Measurements from ENCODE around the gene AGO4.
"Not testable (repeated sequence)": the region's sequence is repeated elsewhere in the genome, so short reads cannot be mapped to it uniquely, and the experiment has no call there.

AGO4 gene

GRCh38 chr1:35807614-35808449 lies at the start of gene AGO4:
Gene AGO4, plus strand, starts transcription at chr1:35808016. Its CDS starts 401 bp downstream, at chr1:35808417.
- peak in 1 of 4 experiments; percentile 26 for DNase-seq

- no peak for DNase-seq
Observed at GRCh38 chr1:35762141-35762540, 45.7 kb upstream of the AGO4 start.

DNA sequence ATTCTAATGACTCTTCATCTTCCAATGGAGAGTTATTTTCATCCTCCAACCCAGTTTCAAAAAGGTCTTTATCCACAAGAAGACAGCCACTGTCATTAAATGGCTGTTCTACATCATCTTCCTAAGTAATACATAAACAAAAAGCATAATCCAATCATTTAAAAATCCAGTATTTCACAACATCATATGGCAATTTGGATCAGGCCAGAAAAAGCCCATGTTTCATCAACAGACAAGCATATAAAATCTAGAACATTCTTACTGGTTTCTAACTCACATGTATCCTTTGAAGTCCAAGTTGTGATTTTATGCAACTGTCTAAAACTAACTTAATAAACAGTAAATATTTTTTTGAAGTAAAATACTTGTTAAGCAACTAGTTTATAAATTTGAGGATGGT lies 44.6 kb upstream of the AGO4 start:
- no peak for DNase-seq

DNA sequence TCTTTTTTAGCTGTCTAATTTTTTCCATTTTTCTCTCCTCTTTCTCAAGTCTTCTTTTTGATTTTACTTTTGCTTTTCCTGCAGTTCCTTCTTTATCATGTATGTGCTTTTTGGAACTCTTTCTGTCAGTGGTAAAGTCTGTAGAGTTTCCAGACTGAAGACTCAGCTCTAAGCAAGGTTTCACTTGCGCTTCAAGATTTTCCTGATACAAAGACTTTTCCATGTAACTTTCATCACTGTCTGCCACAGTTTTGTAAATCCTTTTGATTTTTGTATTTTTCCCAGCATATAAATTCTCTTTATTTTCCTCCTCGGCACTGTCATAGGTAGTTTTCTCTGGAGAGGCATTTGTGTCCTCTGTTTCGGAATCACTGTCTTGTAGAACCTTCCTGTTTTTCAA lies 43.5 kb upstream of the AGO4 start:
- no peak for DNase-seq

DNA sequence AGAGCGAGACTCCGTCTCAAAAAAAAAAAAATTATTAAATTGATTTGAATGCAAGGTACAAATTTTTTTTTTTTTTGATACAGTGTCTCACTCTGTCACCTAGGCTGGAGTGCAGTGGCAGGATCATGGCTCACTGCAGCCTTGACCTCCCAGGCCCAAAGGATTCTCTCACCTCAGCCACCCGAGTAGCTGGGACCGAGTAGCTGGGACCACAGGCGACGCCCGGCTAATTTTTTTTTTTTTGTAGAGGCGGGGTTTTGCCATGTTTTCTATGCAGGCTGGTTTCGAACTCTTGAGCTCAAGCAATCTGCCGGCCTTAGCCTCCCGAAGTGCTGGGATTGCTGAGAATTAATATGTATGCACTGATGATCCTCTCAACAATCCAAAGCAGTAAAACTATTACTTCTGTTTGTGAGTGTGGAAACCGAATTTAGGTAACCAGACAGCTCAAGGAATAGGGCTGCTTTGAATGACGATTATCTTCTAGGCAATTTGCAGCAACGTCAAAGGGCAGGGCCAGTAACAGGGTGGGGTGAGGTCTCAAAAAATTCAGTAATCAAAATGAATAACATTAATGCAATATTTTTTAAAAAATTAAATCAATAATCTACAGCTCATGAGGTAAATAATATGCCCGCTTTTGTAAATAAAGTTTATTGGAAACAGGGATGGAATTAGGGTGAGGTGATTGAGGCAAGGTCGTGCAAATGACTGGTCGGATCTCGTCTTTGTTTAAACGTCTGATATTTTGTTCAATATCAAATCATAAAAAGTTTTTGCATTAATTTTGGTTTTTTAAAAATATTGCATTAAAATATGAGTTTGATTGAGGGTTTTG lies 39.2 kb upstream of the AGO4 start:
- no peak for DNase-seq

- DNase-seq, result peak; percentile 37 to 74 (median 56)
Observed at GRCh38 chr1:35769188-35769758, 38.5 kb upstream of the AGO4 start.

DNA sequence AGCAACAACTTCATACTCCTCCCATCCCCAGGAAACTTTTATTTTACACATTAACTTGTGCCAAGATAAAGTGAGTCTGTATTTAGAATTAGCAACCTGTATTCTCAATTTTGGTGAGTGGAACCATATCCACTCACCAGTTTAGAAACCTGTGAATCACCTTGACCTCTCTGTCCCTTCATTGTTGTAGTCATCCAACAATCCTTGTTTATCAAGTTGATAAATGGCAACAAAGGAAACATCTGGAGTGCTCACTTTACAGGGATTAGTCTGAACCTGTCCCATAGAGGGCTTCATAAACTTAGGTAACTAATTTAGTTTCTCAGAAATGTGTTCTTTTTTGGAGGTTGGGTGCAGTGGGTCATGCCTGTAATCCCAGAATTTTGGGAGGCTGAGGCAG lies 34.1 kb upstream of the AGO4 start:
- DNase-seq, result no peak

DNA sequence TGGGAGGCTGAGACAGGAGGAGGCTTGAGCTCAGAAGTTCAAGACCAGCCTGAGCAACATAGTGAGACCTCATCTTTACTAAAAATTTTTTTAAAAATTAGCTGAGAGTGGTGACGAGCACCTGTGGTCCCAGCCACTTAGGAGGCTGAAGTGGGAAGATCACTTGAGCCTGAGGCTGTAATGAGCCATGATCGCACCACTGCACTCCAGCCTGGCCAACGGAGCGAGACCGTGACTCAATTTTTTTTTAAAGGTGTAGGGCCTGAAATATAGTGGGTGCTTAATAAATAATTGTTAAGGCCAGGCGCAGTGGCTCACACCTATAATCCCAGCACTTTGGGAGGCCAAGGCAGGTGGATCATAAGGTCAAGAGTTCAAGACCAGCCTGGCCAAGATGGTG lies 31.6 kb upstream of the AGO4 start:
- DNase-seq, result not testable (repeated sequence)

- no peak for DNase-seq
Observed at GRCh38 chr1:35777109-35777508, 30.7 kb upstream of the AGO4 start.

DNA sequence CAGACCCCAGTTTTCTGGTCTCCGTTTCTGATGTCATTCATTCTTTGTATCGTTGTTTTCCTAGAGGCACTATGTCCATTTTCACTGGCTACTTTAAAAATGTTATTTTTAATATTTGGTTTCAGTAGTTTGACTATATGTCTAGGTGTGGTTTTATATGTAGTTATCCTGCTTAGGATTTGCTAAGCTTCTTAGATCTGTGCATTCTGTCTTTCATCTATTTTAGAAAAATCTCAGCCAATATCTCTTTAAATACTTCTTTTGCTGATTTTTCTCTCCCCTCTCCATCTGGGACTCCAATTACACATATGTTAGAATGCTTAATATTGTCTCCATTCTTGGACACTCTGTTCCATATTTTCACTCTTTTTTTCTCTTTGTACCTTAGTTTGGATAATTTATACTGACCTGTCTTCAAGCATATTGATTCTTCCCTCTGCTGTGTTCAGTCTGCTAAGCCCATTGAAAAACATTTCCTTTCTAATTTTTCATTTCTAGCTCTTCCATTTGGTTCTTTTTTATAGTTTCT lies 24.7 kb upstream of the AGO4 start:
- no peak for DNase-seq

DNA sequence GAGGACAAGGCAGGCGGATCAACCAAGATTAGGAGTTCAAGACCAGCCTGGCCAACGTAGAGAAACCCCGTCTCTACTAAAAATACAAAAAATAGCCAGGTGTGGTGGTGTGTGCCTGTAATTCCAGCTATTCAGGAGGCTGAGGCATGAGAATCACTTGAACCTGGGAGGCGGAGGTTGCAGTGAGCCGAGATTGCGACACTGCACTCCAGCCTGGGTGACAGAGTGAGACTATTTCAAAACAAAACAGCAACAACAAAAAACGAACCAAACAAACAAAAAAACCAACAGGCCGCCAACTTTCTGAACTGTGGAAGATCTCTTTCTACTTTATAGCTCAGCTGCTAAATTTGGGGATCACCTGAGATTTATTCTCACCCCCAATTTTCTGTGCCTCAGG lies 23.5 kb upstream of the AGO4 start:
- not testable (repeated sequence) for DNase-seq

DNA sequence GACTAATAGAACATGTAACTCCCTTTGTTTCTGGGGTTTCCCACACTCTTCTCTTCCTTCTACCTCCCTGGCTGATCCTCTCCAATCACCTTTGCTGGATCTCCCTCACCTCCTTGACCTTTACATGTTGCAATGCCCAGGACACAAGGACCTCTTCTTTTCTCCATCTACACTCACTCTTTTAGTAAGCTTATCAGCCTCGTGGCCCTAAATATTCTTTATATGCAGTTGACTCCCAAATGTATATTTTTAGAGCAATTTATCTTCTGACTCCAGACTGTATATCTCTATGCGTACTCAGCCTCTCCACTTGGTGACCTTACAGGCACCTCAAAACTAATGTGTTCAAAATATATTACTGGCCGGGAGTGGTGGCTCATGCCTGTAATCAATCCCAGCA lies 19.7 kb upstream of the AGO4 start:
- no peak for DNase-seq

- DNase-seq, result no peak
Observed at GRCh38 chr1:35790670-35791069, 17.1 kb upstream of the AGO4 start.

GRCh38 chr1:35795295-35795694 lies 12.5 kb upstream of the AGO4 start:
- DNase-seq, result no peak

DNA sequence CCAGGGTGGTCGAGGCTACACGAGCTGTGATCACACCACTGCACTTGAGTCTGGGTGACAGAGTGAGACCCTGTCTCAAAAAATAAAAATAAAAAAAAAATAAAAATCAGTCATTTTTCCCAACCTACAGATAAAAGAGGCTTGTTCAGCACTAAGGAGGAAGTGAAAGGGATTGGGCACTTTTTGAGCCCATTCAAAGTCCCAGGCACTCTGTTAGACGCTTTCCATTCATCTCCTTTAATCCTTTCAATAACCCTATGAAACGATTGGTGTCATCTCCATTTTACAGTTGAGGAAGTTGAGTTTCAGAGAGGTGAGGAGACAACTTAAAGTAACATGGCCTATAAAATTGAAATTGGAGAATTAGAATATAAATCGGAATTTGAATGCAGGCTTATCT lies 10.4 kb upstream of the AGO4 start:
- DNase-seq, result no peak

DNA sequence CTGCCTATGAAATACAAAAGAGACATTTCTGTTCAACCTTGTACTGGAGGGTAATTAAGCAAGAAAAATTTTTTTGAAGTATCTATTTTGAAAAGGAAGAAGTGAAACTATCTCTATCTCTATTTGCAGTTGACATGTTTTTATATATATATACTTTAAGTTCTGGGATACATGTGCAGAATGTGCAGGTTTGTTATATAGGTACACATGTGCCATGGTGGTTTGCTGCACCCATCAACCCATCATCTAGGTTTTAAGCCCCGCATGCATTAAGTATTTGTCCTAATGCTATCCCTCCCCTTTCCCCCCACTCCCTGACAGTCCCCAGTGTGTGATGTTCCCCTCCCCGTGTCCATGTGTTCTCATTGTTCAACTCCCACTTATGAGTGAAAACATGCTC lies 9.8 kb upstream of the AGO4 start:
- not testable (repeated sequence) for DNase-seq

GRCh38 chr1:35800167-35800887 lies 7.5 kb upstream of the AGO4 start:
- not testable (repeated sequence) for DNase-seq

- DNase-seq, result peak in 1 of 4 experiments; percentile 15
Observed at GRCh38 chr1:35808450-35809113, 766 bp downstream of the AGO4 start.

DNA sequence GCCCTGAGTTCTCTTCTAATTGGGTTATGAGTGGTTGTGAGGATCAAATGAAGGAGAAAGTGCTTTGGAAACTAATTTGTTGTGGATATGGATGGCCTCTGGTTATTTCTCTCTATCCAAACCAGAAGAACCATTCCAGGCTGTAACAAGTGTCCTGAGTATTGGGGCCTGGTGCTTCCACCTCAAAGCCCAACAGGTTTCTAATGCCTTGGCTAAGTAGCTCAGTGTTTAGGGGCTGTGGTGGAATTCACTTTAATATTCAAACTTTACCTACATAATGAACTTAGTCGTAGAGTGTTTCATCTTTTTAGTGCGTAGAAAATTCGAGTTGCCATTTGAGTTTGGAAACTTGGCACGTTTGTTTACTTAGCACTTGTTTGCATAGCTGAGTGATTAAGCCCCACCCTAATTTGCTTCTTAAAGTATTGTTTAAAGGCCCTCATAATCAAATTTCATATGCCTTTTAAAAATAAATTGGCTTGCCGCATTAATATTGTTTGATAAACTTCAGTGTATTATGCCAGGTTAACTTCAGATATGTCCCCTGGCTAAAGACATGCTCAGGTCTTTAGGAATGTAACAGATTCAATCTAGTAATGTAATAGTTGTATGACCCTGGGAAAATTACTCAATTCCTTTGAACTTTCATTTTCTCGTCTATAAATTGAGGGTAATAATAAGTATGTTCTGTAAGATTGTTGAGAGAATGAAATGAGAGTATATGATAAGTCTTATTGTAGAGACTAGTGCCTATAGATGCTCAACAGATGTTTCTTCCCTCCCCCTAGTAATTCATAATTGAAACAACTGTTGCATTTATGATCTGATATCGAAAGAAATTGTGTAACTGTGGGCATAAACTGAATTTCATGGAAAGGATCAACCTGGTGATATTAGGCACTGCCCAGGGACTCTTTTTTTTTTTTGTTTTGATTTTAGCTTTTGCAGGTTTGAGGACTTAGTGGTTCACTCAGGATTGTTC lies 1.6 kb downstream of the AGO4 start:
- DNase-seq, result no peak

- DNase-seq, result no peak
Observed at GRCh38 chr1:35810096-35810881, 2.5 kb downstream of the AGO4 start.

Data from activated naive CD4-positive, alpha-beta T cell (primary cell).